Central memory CD8-positive, alpha-beta T cell (primary cell): ENCODE measurements around the gene HOXD12.

ENCODE experiments used
- ATAC-seq: fragments of 150-1000 bp; cut with Tn5 transposase; replicated peaks from 2 replicates; pipeline ENCODE4 v1.10.0; 2022; ENCODE audit warnings: mild to moderate bottlenecking, moderate FRiP score, moderate number of reproducible peaks; ENCODE audit not compliant: poor library complexity, severe bottlenecking; ENCODE audit errors: extremely low read depth
- DNase-seq, 2 donors: peaks; one replicate each; pipeline ENCODE4 v3.0.0; 2021; ENCODE audit warnings: low spot score in 2 of 2
- H3K27ac Mint-ChIP-seq: one replicate; pipeline ENCODE4 v1.8.0; 2022; ENCODE audit warnings: low read depth, mild to moderate bottlenecking, moderate library complexity, mixed read lengths
- H3K27me3 Mint-ChIP-seq: one replicate; pipeline ENCODE4 v1.8.0; 2022; ENCODE audit warnings: mixed read lengths
- H3K36me3 Mint-ChIP-seq: one replicate; pipeline ENCODE4 v1.8.0; 2022; ENCODE audit warnings: mild to moderate bottlenecking, moderate library complexity, mixed read lengths; ENCODE audit not compliant: insufficient read depth
- H3K4me1 Mint-ChIP-seq: one replicate; pipeline ENCODE4 v1.8.0; 2022; ENCODE audit warnings: mixed read lengths
- H3K4me3 Mint-ChIP-seq: one replicate; pipeline ENCODE4 v1.8.0; 2022; ENCODE audit warnings: mild to moderate bottlenecking, moderate library complexity, mixed read lengths
- H3K9me3 Mint-ChIP-seq: one replicate; pipeline ENCODE4 v1.8.0; 2022; ENCODE audit warnings: mixed read lengths

The HOXD12 gene

GRCh38 chr2:176107731-176108181 lies 8.2 kb downstream of the HOXD12 start:
- DNase-seq: no peak
- no peak overlapping the region for H3K27ac Mint-ChIP-seq
- ATAC-seq: no peak
- H3K27me3 Mint-ChIP-seq: peaks cover 86% of the 10 kb centered on the region
- peaks cover 13% of the 10 kb centered on the region for H3K4me1 Mint-ChIP-seq
- H3K36me3 Mint-ChIP-seq: peaks cover 29% of the 10 kb centered on the region
- peaks cover 6% of the 10 kb centered on the region for H3K9me3 Mint-ChIP-seq
- H3K4me3 Mint-ChIP-seq: no peak overlapping the region

DNA sequence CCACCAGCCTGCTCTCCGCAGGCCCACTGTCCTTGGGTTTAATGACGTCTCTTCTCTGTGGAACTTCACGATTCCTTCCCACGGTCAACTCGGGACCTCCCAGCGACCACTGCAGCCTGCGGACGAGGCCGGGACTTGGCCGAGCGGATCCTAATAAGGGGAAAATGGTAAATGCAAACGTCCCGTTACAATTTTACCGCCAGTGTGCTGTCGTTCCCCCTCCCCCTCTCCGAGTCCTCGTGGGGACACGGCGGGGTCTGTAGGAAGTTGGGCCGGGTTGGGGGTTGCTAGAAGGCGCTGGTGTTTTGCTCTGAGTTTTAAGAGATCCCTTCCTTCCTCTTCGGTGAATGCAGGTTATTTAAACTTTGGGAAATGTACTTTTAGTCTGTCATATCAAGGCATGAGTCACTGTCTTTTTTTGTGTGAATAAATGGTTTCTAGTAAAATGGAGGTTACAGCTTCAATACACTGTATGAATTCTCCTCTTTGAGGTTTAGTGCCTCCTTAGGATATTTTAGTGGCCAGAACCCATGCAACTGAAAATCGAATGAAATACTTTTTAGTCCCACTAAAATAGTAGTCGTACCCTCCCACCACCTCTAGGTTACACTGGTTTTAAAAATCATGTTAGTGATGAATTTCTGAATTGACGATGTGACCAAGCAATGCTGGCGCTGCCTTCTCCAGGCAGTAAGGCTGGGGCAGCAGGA lies 9.8 kb downstream of the HOXD12 start:
- ATAC-seq (no peak), DNase-seq (no peak)
- H3K27me3 Mint-ChIP-seq: peaks cover 86% of the 10 kb centered on the region
- peaks cover 6% of the 10 kb centered on the region for H3K9me3 Mint-ChIP-seq
- peak overlapping the region; percentile 23 for H3K4me3 Mint-ChIP-seq
- peaks cover 13% of the 10 kb centered on the region for H3K4me1 Mint-ChIP-seq
- peak overlapping the region; percentile 32 for H3K27ac Mint-ChIP-seq
- peaks cover 28% of the 10 kb centered on the region for H3K36me3 Mint-ChIP-seq

- no peak for DNase-seq
- Mint-ChIP-seq H3K4me1 (peaks cover 10% of the 10 kb centered on the region), H3K36me3 (peaks cover 27% of the 10 kb centered on the region), H3K27ac (no peak overlapping the region), H3K27me3 (peaks cover 85% of the 10 kb centered on the region), H3K9me3 (peaks cover 6% of the 10 kb centered on the region), H3K4me3 (no peak overlapping the region)
- no peak for ATAC-seq
Measured at GRCh38 chr2:176109946-176110345, 10.4 kb downstream of the HOXD12 start.

DNA sequence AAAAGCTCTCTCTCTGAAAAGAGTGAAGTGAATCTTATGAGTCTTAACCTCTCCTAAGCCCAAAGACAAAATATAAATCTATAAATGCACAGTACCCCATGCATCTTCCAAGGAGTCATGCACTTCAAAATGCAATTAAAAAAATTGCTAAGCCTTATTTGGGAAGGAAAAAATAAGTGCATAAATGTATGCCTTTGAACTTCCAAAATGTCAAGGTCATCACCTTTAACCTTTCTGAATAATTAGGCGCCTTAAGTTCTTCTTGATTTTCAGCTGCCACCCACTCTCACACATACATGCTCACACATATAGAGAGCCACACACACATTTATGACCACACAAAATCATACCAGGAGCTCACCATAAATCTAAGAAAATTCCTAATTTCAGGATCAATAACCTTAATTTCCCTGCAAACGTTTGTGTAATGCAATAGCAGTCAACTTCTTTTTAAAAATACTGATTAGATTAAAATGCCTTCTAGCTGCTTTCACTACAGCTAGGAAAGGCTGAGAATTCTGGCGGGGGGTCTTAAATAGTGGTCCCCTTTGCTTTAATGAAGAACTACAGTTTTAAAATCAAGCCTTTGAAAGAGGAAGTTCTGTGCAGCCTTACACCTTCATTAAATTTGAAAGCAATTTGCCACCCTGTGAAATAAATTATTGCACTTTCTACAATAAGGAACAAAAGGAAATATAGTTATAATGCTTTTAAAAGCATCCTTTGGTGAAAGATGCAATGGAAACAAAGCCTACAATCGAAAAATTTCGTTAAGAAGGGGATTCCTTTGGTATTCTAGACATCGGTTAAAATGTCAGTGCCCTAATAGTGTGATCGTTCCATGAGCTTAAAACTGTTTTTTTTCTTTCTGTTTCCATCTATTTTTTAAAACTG lies 11.1 kb downstream of the HOXD12 start:
- Mint-ChIP-seq H3K27ac (no peak overlapping the region), H3K9me3 (peaks cover 6% of the 10 kb centered on the region), H3K4me3 (no peak overlapping the region)

DNA sequence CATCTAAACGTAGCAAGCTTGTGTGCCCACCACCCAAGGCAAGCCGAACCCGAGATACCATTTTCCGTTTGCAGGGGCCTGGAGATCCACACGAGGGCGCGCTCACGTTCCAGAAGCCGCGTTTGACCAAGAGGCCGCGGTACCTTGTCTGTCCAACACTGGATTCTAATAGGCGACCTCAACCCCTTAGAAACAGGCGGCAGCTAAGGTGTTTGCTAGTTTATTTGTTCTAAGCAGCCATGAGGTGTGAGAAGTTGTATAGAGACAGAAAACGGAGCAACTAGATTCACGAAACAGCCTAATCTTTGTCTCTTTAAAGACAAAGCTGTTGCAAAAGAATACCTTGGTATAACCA lies 11.7 kb downstream of the HOXD12 start:
- no peak overlapping the region for H3K27ac Mint-ChIP-seq

More for the DNA sequence above, 11.1 kb downstream of the HOXD12 start:
- H3K36me3 Mint-ChIP-seq: peaks cover 26% of the 10 kb centered on the region
- no peak for ATAC-seq
- peaks cover 81% of the 10 kb centered on the region for H3K27me3 Mint-ChIP-seq
- DNase-seq: no peak
- H3K4me1 Mint-ChIP-seq: peaks cover 8% of the 10 kb centered on the region

GRCh38 chr2:176111846-176112374 lies 12.3 kb downstream of the HOXD12 start:
- Mint-ChIP-seq H3K36me3 (peaks cover 20% of the 10 kb centered on the region), H3K4me1 (no peaks in the 10 kb centered on the region), H3K27ac (no peak overlapping the region), H3K4me3 (no peak overlapping the region), H3K27me3 (peaks cover 82% of the 10 kb centered on the region), H3K9me3 (no peaks in the 10 kb centered on the region)
- no peak for DNase-seq
- no peak for ATAC-seq

More for the DNA sequence above, 11.7 kb downstream of the HOXD12 start:
- DNase-seq (no peak), ATAC-seq (no peak)
- peaks cover 1% of the 10 kb centered on the region for H3K9me3 Mint-ChIP-seq
- peaks cover 20% of the 10 kb centered on the region for H3K36me3 Mint-ChIP-seq
- H3K27me3 Mint-ChIP-seq: peaks cover 81% of the 10 kb centered on the region
- no peak overlapping the region for H3K4me3 Mint-ChIP-seq
- peaks cover 3% of the 10 kb centered on the region for H3K4me1 Mint-ChIP-seq

GRCh38 chr2:176112375-176113302 lies 13.0 kb downstream of the HOXD12 start:
- ATAC-seq (no peak), DNase-seq (no peak)
- Mint-ChIP-seq H3K4me1 (no peaks in the 10 kb centered on the region), H3K27ac (no peak overlapping the region), H3K9me3 (no peaks in the 10 kb centered on the region), H3K27me3 (peaks cover 89% of the 10 kb centered on the region), H3K4me3 (no peak overlapping the region), H3K36me3 (peaks cover 22% of the 10 kb centered on the region)

GRCh38 chr2:176114120-176114929 lies 14.7 kb downstream of the HOXD12 start:
- H3K4me1 Mint-ChIP-seq: peaks cover 16% of the 10 kb centered on the region
- no peak for ATAC-seq
- H3K27me3 Mint-ChIP-seq: peaks cover 96% of the 10 kb centered on the region
- H3K4me3 Mint-ChIP-seq: no peak overlapping the region
- H3K9me3 Mint-ChIP-seq: no peaks in the 10 kb centered on the region
- H3K36me3 Mint-ChIP-seq: peaks cover 21% of the 10 kb centered on the region
- no peak overlapping the region for H3K27ac Mint-ChIP-seq
- DNase-seq: no peak

GRCh38 chr2:176114930-176115625 lies 15.5 kb downstream of the HOXD12 start:
- Mint-ChIP-seq H3K27ac (no peak overlapping the region), H3K36me3 (peaks cover 19% of the 10 kb centered on the region), H3K4me1 (peaks cover 16% of the 10 kb centered on the region), H3K27me3 (peaks cover 96% of the 10 kb centered on the region), H3K4me3 (no peak overlapping the region), H3K9me3 (no peaks in the 10 kb centered on the region)
- no peak for DNase-seq
- no peak for ATAC-seq

DNA sequence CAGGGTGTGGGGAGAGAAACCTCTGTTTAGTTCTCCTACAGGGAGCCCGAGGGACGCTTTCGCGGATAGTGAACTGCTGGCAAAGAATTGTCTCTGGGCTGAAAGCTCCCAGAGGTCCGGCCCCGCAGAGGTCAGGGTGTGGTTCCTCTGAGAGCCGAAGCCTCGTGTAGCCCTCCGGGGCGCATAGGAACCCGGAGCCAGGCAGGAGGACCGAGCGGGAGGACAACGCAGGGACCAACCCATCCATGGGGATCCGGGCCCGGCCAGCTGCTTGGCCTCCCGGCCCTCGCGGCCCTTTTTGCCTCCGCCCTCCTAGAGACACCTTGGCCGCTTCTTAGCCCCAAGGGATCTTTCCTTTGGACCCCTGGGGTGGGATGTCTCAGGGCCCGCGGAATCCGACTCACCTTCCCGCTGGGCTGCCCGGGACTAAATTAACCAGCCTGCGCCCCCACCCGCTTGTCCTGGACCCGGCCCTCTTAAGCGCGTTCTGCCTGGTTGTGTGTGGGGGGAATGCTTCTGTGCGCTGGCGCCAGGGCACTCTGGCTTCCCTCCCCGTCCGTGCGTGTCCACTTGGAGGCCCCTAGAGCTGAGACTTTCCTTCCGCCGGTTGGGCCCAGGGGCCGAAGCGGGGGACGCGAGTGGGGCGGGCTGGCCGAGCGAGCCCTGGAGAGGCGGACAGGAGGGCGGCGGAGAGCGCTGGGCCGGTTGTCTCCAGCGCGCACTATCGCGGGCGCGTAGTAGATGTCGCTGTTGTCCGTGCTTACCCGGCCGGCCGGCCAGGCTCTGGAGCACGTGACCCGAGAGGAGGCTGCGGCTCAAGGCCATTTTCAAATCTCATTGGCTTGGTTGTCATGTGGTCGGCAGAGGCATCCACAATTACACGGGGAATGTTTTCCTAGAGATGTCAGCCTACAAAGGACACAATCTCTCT lies 16.6 kb downstream of the HOXD12 start, which contains the start of gene HOXD10:
HOXD10 (plus strand) TSS at position 896 of the 931 bp plus-strand sequence. CDS start 56 bp downstream, outside the sequence.
- peaks cover 96% of the 10 kb centered on the region for H3K27me3 Mint-ChIP-seq
- peaks cover 16% of the 10 kb centered on the region for H3K4me1 Mint-ChIP-seq
- no peak for DNase-seq
- H3K36me3 Mint-ChIP-seq: peaks cover 22% of the 10 kb centered on the region
- peak within 1 kb of the TSS; percentile 21 for H3K27ac Mint-ChIP-seq
- H3K9me3 Mint-ChIP-seq: no peaks in the 10 kb centered on the region
- H3K4me3 Mint-ChIP-seq: no peak within 1 kb of the TSS
- no peak for ATAC-seq
